Stimulated activated CD8-positive, alpha-beta memory T cell treated with anti-CD3 and anti-CD28 coated beads, Interleukin-7, amount 100 ng/mL, for 24 hours (primary cell): Measurements from ENCODE around the gene GPD2.

Experiments used
- DNase-seq: peaks from one replicate; pipeline ENCODE4 v3.0.0-alpha.2; 2020; ENCODE audit warnings: low read depth

The GPD2 gene

GRCh38 chr2:156436497-156437085 is 412 bp downstream of the GPD2 start:
- DNase-seq = no peak

- DNase-seq = no peak
Observed at GRCh38 chr2:156437272-156437930, 1.2 kb downstream of the GPD2 start.

- no peak for DNase-seq
Observed at GRCh38 chr2:156437931-156438410, 1.8 kb downstream of the GPD2 start.

GRCh38 chr2:156443089-156443488 is 6.9 kb downstream of the GPD2 start:
- DNase-seq = no peak

- no peak for DNase-seq
Observed at GRCh38 chr2:156445296-156446220, 9.4 kb downstream of the GPD2 start.

- no peak for DNase-seq
Observed at GRCh38 chr2:156447761-156448160, 11.6 kb downstream of the GPD2 start.

GRCh38 chr2:156448766-156449165 is 12.6 kb downstream of the GPD2 start:
- DNase-seq = no peak

GRCh38 chr2:156452971-156453370 is 16.8 kb downstream of the GPD2 start:
- DNase-seq = no peak

- no peak for DNase-seq
Observed at GRCh38 chr2:156455361-156455975, 19.3 kb downstream of the GPD2 start.

GRCh38 chr2:156456616-156457015 is 20.4 kb downstream of the GPD2 start:
- no peak for DNase-seq

- no peak for DNase-seq
Observed at GRCh38 chr2:156457523-156458517, 21.6 kb downstream of the GPD2 start.

GRCh38 chr2:156459720-156460119 is 23.5 kb downstream of the GPD2 start:
- DNase-seq = no peak

- DNase-seq = no peak
Observed at GRCh38 chr2:156464106-156464505, 27.9 kb downstream of the GPD2 start.

- no peak for DNase-seq
Observed at GRCh38 chr2:156465573-156465972, 29.4 kb downstream of the GPD2 start.

- DNase-seq = no peak
Observed at GRCh38 chr2:156466739-156467405, 30.7 kb downstream of the GPD2 start.

GRCh38 chr2:156470975-156471583 is 34.9 kb downstream of the GPD2 start:
- no peak for DNase-seq

GRCh38 chr2:156471762-156472161 is 35.6 kb downstream of the GPD2 start:
- no peak for DNase-seq

- DNase-seq = no peak
Observed at GRCh38 chr2:156472686-156473085, 36.5 kb downstream of the GPD2 start.

GRCh38 chr2:156473445-156473844 is 37.3 kb downstream of the GPD2 start:
- DNase-seq = no peak

GRCh38 chr2:156474401-156474800 is 38.2 kb downstream of the GPD2 start:
- no peak for DNase-seq
